Stimulated activated CD8-positive, alpha-beta memory T cell treated with anti-CD3 and anti-CD28 coated beads, Interleukin-2, amount 100 ng/mL, for 1 hour (primary cell): ENCODE data around the gene PROX2.

Experiments
- DNase-seq, 2 donors: peaks; one replicate each; pipeline ENCODE4 v3.0.0-alpha.2; 2020; ENCODE audit warnings: low read depth in 2 of 2

PROX2 gene

GRCh38 chr14:74843653-74844052, 32.3 kb downstream of the PROX2 start:
- DNase-seq = no peak

- no peak for DNase-seq
These were observed 34.4 kb downstream of the PROX2 start for GRCh38 chr14:74841230-74842207.

- no peak for DNase-seq
These were observed 35.3 kb downstream of the PROX2 start for GRCh38 chr14:74840603-74841030.

- DNase-seq = no peak
These were observed 37.8 kb downstream of the PROX2 start for GRCh38 chr14:74838166-74838565.

GRCh38 chr14:74836251-74836960, 39.5 kb downstream of the PROX2 start:
- no peak for DNase-seq

- no peak for DNase-seq
These were observed 40.2 kb downstream of the PROX2 start for GRCh38 chr14:74835645-74836250.

GRCh38 chr14:74834692-74835392, 41.1 kb downstream of the PROX2 start:
- DNase-seq = no peak

- no peak for DNase-seq
These were observed 43.1 kb downstream of the PROX2 start for GRCh38 chr14:74832849-74833248.

- DNase-seq = no peak
These were observed 46.7 kb downstream of the PROX2 start for GRCh38 chr14:74829251-74829650.

GRCh38 chr14:74826574-74826973, 49.4 kb downstream of the PROX2 start:
- no peak for DNase-seq
